H4 (cell line): ENCODE data around the gene KCNQ1. TPM values are rescaled to one million over a fixed set of nuclear protein-coding genes. Genes with fewer than 3 reads are reported as not detected.

Experiments used
- DNase-seq: peaks from one replicate; pipeline ENCODE4 v3.0.0-alpha.2; 2015; ENCODE audit warnings: low spot score
- total RNA-seq: library from RNA; depleted of rRNA; stranded (reverse); fragments of >200 nt; shearing (Covaris generic); gene quantifications from 2 replicates; pipeline ENCODE4 v1.2.3, GENCODE V29; 2014

Gene KCNQ1
- total RNA-seq, 1 experiment from 2014 or later, result 0.04 TPM

GRCh38 chr11:2441171-2441570 is 3.6 kb upstream of the KCNQ1 start:
- no peak for DNase-seq

- DNase-seq, result no peak
Observed at GRCh38 chr11:2442589-2442988, 2.2 kb upstream of the KCNQ1 start.

GRCh38 chr11:2443406-2443805 is 1.4 kb upstream of the KCNQ1 start:
- no peak for DNase-seq

- no peak for DNase-seq
Observed at GRCh38 chr11:2443881-2444820, 657 bp upstream of the KCNQ1 start, which contains the start of gene TRPM5. TRPM5 (minus strand) TSS chr11:2444514; CDS start chr11:2423036, 21,478 bp downstream.

GRCh38 chr11:2445746-2446551 is 1.1 kb downstream of the KCNQ1 start:
- DNase-seq, result no peak

GRCh38 chr11:2446590-2447252 is 1.9 kb downstream of the KCNQ1 start:
- DNase-seq, result no peak

- no peak for DNase-seq
Observed at GRCh38 chr11:2447253-2447950, 2.6 kb downstream of the KCNQ1 start.

- DNase-seq, result no peak
Observed at GRCh38 chr11:2447951-2448650, 3.3 kb downstream of the KCNQ1 start.

- no peak for DNase-seq
Observed at GRCh38 chr11:2448661-2449547, 4.1 kb downstream of the KCNQ1 start.

GRCh38 chr11:2449548-2450320 is 4.9 kb downstream of the KCNQ1 start:
- no peak for DNase-seq

- no peak for DNase-seq
Observed at GRCh38 chr11:2450321-2451041, 5.7 kb downstream of the KCNQ1 start.

- DNase-seq, result no peak
Observed at GRCh38 chr11:2451336-2451735, 6.5 kb downstream of the KCNQ1 start.

- DNase-seq, result no peak
Observed at GRCh38 chr11:2451916-2452315, 7.1 kb downstream of the KCNQ1 start.

GRCh38 chr11:2452321-2453012 is 7.7 kb downstream of the KCNQ1 start:
- no peak for DNase-seq

GRCh38 chr11:2453436-2453835 is 8.6 kb downstream of the KCNQ1 start:
- no peak for DNase-seq

- no peak for DNase-seq
Observed at GRCh38 chr11:2458321-2458720, 13.5 kb downstream of the KCNQ1 start.

GRCh38 chr11:2459016-2459725 is 14.4 kb downstream of the KCNQ1 start:
- DNase-seq, result no peak
